ENCODE results near the gene TUBB4A.

TUBB4A gene

GRCh38 chr19:6495947-6496346 lies 6.2 kb downstream of the TUBB4A start:
- no peak for DNase-seq (ENCODE audit: low read depth in 2 of 2, low spot score in 1 of 2)

GRCh38 chr19:6494438-6495036 lies 7.6 kb downstream of the TUBB4A start:
- DNase-seq (ENCODE audit: low read depth in 2 of 2, low spot score in 1 of 2) = no peak

- no peak for DNase-seq (ENCODE audit: low read depth in 2 of 2, low spot score in 1 of 2)
These were observed 10.1 kb downstream of the TUBB4A start for GRCh38 chr19:6491802-6492592.

- no peak for DNase-seq (ENCODE audit: low read depth in 2 of 2, low spot score in 1 of 2)
These were observed 12.0 kb downstream of the TUBB4A start for GRCh38 chr19:6490134-6490533.

GRCh38 chr19:6489278-6490061 lies 12.6 kb downstream of the TUBB4A start:
- no peak for DNase-seq (ENCODE audit: low read depth in 2 of 2, low spot score in 1 of 2)

- no peak for DNase-seq (ENCODE audit: low read depth in 2 of 2, low spot score in 1 of 2)
These were observed 17.3 kb downstream of the TUBB4A start for GRCh38 chr19:6484831-6485230.

GRCh38 chr19:6484230-6484629 lies 17.9 kb downstream of the TUBB4A start:
- DNase-seq (ENCODE audit: low read depth in 2 of 2, low spot score in 1 of 2) = no peak

GRCh38 chr19:6483235-6483634 lies 18.9 kb downstream of the TUBB4A start:
- DNase-seq (ENCODE audit: low read depth in 2 of 2, low spot score in 1 of 2) = no peak

- DNase-seq (ENCODE audit: low read depth in 2 of 2, low spot score in 1 of 2) = no peak
These were observed 19.8 kb downstream of the TUBB4A start for GRCh38 chr19:6482343-6482686.

GRCh38 chr19:6481541-6482342 lies 20.4 kb downstream of the TUBB4A start, which contains the start of gene DENND1C:
DENND1C (minus strand) TSS chr19:6481787; CDS start chr19:6481695, 92 bp downstream.
- DNase-seq (ENCODE audit: low read depth in 2 of 2, low spot score in 1 of 2) = peak; percentile 33 to 50

- DNase-seq (ENCODE audit: low read depth in 2 of 2, low spot score in 1 of 2) = peak in 1 of 2 donors; percentile 30
These were observed 21.2 kb downstream of the TUBB4A start for GRCh38 chr19:6480848-6481415.

- no peak for DNase-seq (ENCODE audit: low read depth in 2 of 2, low spot score in 1 of 2)
These were observed 22.2 kb downstream of the TUBB4A start for GRCh38 chr19:6479836-6480398.

GRCh38 chr19:6478815-6479214 lies 23.3 kb downstream of the TUBB4A start:
- DNase-seq (ENCODE audit: low read depth in 2 of 2, low spot score in 1 of 2) = no peak

- DNase-seq (ENCODE audit: low read depth in 2 of 2, low spot score in 1 of 2) = no peak
These were observed 25.1 kb downstream of the TUBB4A start for GRCh38 chr19:6476896-6477431.

GRCh38 chr19:6476155-6476895 lies 25.8 kb downstream of the TUBB4A start:
- DNase-seq (ENCODE audit: low read depth in 2 of 2, low spot score in 1 of 2) = peak in 1 of 2 donors; percentile 24

- no peak for DNase-seq (ENCODE audit: low read depth in 2 of 2, low spot score in 1 of 2)
These were observed 26.6 kb downstream of the TUBB4A start for GRCh38 chr19:6475321-6476108.

- DNase-seq (ENCODE audit: low read depth in 2 of 2, low spot score in 1 of 2) = no peak
These were observed 28.5 kb downstream of the TUBB4A start for GRCh38 chr19:6473647-6474046.

- no peak for DNase-seq (ENCODE audit: low read depth in 2 of 2, low spot score in 1 of 2)
These were observed 29.4 kb downstream of the TUBB4A start for GRCh38 chr19:6472713-6473112.

GRCh38 chr19:6471076-6471475 lies 31.0 kb downstream of the TUBB4A start:
- no peak for DNase-seq (ENCODE audit: low read depth in 2 of 2, low spot score in 1 of 2)

All from stimulated activated CD8-positive, alpha-beta memory T cell treated with anti-CD3 and anti-CD28 coated beads, Interleukin-4, amount 100 ng/mL, for 4 hours (primary cell).